Left ventricle myocardium superior (tissue), 1 donor: ENCODE results near the gene FABP2. TPM values are rescaled to one million over a fixed set of nuclear protein-coding genes. Genes with fewer than 3 reads are reported as not detected.

Source experiments
- ATAC-seq: fragments of 200-7000 bp; cut with Tn5 transposase; one replicate; pipeline ENCODE4 v1.9.1; 2020; ENCODE audit warnings: mild to moderate bottlenecking, moderate library complexity
- DNase-seq: peaks from one replicate; pipeline ENCODE4 v3.0.0-alpha.2; 2020
- intact Hi-C: fragments of 100-400 bp; cut with micrococcal nuclease; formaldehyde crosslinking; loops from one replicate; pipeline ENCODE4 v1.11.0; 2022
- total RNA-seq: library from RNA; stranded (reverse); fragmentation: NEBNext Ultra II Directional; extraction: Animal tissue kit (Norgen Biotek cat#: 25700); gene quantifications from one replicate; pipeline ENCODE4 v1.2.1, GENCODE V29; 2021
- donor health status: DM: no; HTN: yes; CAD: no; lungs with severe emphysema.

Gene FABP2
- total RNA-seq, 1 donor from 2014 or later, result not detected

DNA sequence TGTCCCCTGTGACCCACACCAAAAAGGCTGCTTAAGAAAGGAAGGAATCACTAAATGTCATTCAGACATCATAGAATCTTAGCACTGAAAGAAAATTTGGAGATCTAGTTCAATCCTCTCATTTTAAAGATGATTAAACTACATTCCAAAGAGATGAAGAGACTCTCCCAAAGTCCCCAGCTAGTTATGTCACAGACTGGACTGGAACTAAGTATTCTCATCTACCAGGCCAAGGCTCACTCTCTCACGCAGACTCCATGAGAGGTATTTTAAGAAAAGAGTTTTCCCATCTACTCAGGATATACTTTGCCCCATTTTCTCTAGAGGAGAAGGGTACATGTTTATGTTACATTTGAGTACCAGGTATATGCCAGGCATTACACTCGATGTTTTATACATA is 6.9 kb downstream of the FABP2 start:
- no peak for ATAC-seq
- DNase-seq, result no peak
- intact Hi-C loops, result loop anchor here (10.0 kb wide), 2 partner anchors 180 to 740 kb away; no protein-coding TSS in a partner anchor

DNA sequence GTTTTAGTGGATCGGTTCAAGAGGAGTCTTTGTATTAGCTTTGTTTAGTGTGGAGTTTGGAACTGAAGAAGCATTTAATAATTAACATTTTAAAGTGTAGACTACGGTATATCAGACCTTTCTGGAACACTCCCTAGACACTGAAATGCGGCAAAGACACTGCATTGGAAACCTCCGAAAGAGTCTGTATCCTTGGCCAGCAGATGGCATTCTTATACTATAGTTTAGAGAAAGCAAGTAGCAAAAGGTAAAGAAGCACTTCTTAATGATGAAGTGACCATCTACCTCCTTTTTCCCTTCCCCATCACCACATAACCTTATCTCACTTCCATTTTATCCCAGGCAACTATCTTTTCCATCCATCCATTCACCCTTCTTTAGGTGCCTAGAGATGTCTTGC is 7.6 kb downstream of the FABP2 start:
- ATAC-seq, result peak; percentile 83
- intact Hi-C loops, result loop anchor here (10.0 kb wide), 2 partner anchors 180 to 740 kb away; no protein-coding TSS in a partner anchor
- no peak for DNase-seq

DNA sequence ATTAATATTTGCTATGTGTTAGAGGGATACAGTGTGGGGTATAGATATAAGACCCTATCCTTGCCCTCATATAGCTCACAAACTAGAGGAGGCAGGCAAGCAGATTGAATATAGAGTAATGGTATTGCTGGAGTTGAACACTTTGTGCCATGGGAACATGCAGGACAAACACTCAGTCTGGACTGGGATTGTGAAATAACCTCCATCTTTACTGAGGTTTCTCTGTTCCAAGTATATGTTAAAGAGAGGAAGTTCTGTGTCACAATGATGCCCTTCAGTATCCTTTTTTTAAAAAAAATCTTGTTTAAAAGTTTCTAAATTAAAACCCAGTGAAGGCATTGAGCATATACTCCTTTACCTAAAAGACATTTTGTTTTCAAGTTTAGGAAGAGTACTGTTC is 8.7 kb downstream of the FABP2 start:
- intact Hi-C loops, result loop anchor here (10.0 kb wide), 2 partner anchors 182 to 742 kb away; no protein-coding TSS in a partner anchor
- ATAC-seq (no peak), DNase-seq (no peak)

DNA sequence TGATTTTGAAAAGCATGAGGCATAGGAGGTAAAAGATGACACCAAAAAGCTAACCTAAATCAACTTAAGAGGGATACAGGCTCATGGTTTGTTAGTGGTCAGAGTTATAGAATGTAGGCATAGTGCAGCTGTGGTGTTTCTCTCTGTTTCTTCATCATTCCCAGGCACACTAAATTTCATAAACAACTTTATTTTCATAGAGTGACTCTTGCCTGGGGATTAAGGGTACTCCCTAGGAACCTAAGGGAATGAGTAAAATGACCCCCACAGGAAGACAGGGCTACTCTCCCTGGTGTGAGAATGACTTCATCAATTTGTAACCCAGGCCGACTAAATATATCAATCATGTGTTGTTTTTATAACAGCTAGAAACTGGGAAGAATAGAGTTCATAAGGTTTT is 11.1 kb downstream of the FABP2 start:
- intact Hi-C loops, result loop anchor here (10.0 kb wide), 2 partner anchors 184 to 744 kb away; no protein-coding TSS in a partner anchor
- no peak for DNase-seq
- ATAC-seq, result no peak

DNA sequence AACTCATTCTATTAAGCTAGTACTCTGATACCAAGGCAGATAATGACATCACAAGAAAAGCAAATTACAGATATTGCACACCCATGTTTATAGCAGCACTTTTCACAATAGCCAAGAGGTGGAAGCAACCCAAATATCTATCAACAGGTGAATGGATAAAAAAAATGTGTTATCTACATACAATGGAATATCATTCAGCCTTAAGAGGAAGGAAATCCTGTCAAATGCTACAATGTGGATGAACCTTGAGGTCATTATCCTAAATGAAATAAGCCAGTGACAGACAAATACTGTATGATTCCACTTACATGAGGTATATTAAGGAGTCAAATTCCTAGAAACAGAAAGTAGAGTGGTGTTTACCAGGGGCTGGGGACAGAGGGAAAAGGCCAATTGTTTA is 14.3 kb downstream of the FABP2 start:
- ATAC-seq, result no peak
- DNase-seq, result no peak
- intact Hi-C loops, result loop anchor here (10.0 kb wide), 1 partner anchor 167 kb away; no protein-coding TSS in a partner anchor

DNA sequence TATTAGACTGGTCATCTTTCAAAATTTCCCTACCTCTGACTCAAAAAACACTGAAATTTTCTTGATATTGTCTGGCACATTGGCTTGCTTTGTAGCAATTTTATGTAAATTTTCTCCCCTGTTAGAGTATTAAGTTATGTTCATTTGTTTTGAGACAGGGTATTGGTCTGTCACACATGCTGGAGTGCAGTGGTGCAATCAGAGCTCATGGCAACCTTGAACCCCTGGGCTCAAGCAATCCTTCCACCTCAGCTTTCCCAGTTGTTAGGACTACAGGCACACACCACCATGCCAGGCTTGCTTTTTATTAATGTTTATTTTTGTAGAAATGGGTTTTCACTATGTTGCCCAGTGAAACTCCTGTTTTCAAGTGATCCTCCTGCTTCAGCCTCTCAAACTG is 17.5 kb downstream of the FABP2 start:
- ATAC-seq (no peak), DNase-seq (no peak)
- intact Hi-C loops, result loop anchor here (10.0 kb wide), 1 partner anchor 170 kb away; no protein-coding TSS in a partner anchor

DNA sequence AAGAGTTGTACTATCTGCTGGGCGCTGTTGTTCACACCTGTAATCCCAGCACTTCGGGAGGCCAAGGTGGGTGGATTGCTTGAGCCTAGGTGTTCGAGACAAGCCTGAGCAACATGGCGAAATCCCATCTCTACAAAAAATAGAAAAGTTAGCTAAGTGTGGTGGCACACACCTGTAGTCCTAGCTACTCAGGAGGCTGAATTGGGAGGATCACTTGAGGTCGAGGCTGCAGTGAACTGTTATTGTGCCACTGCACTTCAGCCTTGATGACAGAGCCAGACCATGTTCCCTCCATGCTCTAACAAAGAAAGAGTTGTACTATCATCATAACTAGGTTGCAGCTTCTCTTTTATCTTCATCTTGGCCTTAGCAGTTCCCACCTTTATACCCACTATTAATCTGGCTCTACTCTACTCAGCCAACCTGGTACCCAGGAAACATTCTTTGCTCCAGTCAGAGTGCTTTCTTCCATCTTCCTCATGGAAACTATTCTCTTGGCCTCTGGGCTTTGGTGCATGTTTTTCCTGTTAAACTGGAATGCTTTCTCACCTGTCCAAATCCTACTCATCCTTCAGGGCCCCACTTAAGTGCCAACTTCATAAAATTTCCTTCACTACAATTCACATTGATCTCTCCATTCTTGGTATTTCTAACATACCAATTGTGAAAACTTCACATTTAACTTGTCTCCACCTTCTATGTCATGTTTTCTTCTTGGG is 18.2 kb downstream of the FABP2 start:
- no peak for DNase-seq
- no peak for ATAC-seq
- intact Hi-C loops, result loop anchor here (10.0 kb wide), 1 partner anchor 171 kb away; no protein-coding TSS in a partner anchor

DNA sequence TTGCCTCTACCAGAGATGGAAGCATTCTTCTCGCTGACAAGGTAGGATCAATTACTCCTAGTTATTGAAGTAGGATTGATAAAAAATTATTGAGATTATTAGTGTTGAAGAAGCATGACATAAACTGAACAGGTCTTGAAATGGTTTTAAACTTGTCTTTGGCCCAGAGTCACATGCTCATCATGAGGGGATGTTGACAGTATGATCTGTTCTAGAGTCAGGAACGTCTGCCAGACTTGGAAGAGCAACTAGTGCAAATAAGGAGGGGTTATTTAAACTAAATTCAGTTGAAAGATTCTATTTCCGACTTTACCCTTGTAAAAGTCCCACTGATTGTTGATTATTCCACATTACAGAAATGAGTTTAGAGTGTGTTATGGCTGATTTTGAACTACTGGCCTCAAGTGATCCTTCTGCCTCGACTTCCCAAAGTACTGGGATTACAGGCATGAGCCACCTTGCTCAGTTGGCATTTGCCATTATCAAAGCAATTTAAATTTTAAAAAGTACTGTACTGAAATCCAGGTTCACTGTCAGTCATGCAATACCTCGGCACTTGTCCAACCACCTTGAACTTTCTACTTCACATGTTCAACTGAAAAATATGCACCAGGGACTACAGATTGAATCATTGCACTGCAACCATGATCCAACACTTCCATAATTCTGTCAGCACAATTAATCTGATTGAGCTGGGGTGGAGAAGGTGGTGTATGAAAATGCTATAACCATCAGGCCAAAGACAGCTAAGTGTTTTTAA is 19.7 kb downstream of the FABP2 start:
- no peak for ATAC-seq
- DNase-seq, result no peak
- intact Hi-C loops, result loop anchor here (10.0 kb wide), 1 partner anchor 173 kb away; no protein-coding TSS in a partner anchor

DNA sequence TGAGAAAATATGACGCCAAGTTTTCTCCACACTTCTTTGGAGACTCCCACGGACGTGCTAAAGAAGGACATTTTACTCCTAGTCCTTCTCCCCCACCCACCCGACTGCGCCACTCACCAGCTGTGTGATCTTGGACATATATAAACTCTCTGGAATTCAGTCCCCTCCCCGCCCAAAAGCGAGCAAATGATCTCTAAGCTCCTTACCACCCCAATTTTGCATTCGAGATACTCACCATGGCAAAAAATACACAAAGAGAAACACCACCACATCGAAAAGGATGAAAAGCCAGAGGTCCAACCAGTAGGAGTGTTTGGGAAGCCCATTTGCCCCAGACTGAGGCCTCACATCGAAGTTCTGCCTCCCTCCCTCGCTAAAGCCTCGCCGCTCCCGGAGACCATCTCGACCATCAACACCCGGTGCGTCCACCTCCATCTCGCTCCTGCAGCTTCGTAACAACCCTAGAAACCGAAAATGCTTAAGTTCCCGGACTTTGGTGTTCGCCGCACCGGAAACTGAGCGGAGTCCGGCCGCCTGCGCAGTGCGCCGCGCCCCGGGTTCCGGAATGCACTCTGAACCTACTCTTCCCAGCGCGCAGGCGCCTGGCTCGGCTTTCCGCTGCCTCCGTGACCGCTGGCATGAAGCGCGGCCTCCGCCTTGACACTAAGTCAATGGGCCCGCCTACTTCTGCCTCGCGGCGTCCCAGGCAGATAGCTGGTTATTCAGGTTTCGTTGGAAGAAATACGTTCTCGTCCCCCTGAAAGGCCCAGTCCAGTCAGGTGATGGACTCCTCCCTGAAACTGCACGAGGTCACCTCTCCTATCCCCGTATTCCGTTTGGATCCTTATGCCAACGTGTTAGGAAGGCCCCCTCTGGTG is 21.6 kb downstream of the FABP2 start:
- intact Hi-C loops, result loop anchor here (10.0 kb wide), 1 partner anchor 174 kb away; no protein-coding TSS in a partner anchor
- DNase-seq (peak; percentile 98), ATAC-seq (peak; percentile 96)

DNA sequence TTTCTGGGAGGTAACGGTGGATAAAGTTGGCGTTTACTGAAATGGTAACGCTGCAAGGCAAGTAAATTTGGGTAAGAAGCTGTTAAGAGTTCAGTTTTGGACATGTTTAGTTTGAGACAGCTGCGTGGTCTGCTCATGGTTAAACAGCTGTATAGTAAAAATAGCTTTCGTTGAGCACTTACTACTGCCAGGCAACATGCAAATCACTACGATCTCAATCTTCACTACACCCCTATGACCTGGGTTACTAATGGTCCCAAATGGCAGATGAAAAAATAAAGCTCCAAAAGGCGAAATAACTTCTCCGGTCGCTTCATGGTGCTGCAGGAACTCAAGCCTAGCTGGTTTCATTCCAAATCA is 22.2 kb downstream of the FABP2 start:
- ATAC-seq (peak; percentile 18), DNase-seq (no peak)
- intact Hi-C loops, result loop anchor here (10.0 kb wide), 1 partner anchor 175 kb away; no protein-coding TSS in a partner anchor

DNA sequence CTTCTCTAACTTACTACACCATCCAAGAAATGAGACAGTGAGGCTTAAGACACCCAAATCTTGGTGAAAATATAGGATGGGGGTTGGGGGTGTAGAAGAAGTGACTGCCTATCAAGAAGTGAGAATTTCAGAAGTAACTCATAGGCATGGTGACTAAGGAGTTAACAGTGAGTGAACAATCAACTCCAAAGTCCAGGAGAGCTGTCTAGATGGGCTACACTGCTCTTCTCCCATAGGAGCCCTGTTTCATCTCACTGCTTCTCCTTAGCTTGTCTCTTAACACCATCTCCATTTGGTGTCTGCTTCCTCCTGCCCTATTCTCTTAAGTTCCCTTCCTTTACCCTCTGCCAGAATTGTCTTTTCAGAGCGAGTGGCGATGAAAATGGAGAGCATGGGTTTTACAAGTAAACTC is 22.7 kb downstream of the FABP2 start:
- intact Hi-C loops, result no loop called here
- DNase-seq (no peak), ATAC-seq (peak; percentile 14)

DNA sequence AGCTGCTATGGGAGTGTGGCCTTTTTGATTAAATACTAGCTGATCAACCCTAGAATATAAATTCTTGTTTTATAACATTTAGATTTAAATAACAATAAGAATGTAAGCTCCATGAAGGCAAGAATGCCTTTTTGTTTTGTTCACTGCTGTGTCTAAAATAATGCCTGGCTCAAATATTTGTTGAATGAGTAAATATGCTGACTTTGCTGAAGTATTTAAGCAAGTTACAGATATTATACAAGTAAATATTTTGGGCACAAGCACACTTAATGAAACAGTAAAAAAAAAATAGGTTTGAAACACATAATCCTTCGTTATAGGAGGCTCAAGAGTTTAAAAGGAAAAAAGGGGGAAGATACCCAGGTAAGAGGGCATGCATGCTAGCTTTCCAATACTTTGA is 24.1 kb downstream of the FABP2 start:
- intact Hi-C loops, result no loop called here
- ATAC-seq (no peak), DNase-seq (no peak)

DNA sequence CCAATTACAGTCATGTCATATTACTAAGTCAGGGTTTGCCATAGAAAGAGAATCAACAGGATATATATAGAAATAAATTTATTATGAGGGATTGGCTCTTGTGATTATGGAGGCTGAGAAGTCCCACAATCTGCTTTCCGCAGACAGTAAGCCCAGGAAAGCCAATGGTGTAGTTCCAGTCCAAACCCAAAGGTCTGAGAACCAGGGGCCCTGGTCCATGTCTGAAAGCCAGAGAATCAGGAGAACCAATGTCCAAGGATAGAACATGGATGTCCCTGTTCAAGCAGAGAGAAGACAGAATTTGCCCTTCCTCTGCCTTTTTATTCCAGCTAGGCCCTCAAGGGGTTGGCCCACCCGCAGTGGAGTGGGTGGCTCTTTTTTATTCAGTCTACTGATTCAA is 25.6 kb downstream of the FABP2 start:
- intact Hi-C loops, result no loop called here
- ATAC-seq, result no peak
- no peak for DNase-seq

DNA sequence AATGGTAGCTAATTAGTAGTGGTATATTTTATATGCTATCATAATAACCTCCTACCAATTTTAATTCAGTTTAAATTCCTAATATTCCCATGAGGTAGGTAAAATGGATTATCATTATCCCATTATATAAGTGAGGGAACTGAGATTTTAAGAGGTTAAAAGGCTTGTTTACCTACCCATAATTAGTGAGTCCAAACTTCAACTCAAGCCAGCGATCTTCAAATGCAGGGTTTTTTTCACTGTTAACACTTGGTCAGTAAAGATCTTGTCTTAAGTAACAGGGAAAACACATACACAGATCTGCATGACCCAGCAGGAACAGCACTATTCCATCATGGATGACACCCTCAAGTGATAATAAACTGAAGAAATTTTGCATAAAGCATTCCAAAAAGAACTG is 31.3 kb downstream of the FABP2 start:
- no peak for ATAC-seq
- no peak for DNase-seq
- intact Hi-C loops, result loop anchor here (5.0 kb wide), 1 partner anchor 308 kb away; no protein-coding TSS in a partner anchor

DNA sequence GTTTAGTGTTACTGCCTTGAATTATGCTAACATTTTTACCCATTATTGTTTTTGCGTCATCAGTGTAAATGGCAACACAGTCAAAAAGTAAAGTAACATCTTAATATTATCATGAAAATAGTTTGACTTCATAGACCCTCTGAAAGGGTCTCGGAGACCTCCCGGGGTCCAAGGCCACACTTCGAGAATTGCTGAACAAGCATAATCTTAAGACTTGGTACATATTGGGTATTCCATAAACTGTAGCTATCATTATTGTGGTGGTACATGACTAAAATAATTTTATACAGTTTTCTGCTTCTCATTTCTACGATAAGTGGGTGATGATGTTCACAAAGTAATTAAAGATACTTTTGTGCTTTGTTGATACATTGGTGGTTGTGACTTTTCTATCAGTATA is 32.6 kb downstream of the FABP2 start:
- no peak for ATAC-seq
- intact Hi-C loops, result loop anchor here (10.0 kb wide), 1 partner anchor 245 kb away; no protein-coding TSS in a partner anchor
- no peak for DNase-seq

DNA sequence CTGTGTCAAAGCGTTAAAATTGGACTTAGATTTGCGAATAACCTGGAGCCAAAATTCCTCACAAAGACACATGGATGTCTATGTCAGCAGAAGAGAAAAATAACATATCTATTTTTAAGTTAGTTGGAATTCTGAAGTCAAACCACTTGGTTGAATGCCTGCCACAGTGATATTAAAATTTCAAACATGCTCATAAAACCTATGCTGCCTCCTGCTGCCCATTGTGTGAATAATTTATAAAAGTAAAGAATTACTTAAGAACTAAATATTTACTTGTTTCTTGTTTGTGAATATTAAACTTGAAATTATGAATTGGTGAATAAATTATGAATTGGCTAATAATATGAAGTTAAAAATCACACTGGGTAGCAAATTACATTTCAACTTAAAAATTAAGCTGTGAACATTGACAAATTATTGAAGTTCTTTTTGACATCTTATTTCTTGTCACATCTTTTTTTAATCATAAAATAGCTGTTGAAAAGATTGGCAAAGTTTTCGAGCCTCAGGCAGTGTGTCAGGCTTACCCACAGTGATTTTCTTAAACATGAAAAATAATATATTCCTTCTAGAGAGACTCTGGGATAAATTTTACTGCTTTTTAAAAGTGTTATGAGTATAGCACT is 35.4 kb downstream of the FABP2 start:
- ATAC-seq (peak; percentile 59), DNase-seq (no peak)
- intact Hi-C loops, result loop anchor here (10.0 kb wide), 1 partner anchor 242 kb away; no protein-coding TSS in a partner anchor

DNA sequence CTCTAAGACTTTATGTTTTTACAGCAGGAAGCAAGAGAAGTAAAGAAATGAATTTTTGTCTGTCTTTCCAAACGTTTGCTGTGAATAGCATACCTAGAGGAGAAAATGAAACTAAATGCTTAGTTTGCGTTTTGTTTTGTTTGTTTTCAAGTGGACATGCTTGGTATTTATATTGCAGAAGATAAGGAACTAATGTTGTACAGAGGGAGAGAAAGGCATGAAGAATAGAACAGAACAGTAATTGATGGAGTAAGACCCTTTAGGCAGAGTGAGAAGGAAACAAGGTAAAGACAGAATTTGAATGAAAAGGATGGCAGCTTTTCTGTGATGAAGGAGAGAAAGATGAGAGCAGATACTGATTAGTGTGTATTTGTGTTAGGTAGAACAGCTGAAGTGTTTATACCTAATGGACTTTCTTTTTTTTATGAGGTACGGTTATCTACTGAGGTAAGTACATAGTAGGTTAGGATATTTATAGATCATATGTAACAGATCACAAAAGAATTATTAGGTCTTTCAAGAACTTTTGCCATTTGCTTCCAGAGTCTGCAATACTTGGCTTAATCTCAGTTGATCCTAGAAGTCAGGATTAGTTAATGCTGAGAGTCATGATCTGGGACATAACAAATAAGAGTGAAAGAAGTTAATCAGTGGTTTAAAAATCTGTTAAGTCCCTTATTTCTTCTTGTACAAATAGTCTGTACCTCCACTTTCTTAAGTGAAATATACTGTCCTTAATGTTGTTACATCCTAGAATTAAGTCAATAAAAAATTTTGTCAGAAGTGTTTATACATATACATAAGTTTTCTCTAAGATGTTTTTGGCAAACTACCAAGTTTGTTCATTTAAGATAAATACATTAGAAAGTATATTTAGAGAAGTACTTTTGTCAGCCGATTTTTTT is 36.8 kb downstream of the FABP2 start:
- ATAC-seq (peak; percentile 37), DNase-seq (no peak)
- intact Hi-C loops, result loop anchor here (10.0 kb wide), 1 partner anchor 240 kb away; no protein-coding TSS in a partner anchor
